Activated CD4-positive, alpha-beta T cell treated with anti-CD3 and anti-CD28 coated beads for 36 hours (primary cell): ENCODE measurements around the gene HBZ. TPM values are rescaled to one million over a fixed set of nuclear protein-coding genes. Genes with fewer than 3 reads are reported as not detected.
A peak's percentile ranks its signal among the peaks of the same experiment; 100 is the strongest.
"Not testable (repeated sequence)": the region's sequence is repeated elsewhere in the genome, so short reads cannot be mapped to it uniquely, and the experiment has no call there.

Experiments used
- ATAC-seq: fragments of 200-7000 bp; cut with Tn5 transposase; one replicate; pipeline ENCODE4 v1.10.0; 2021; ENCODE audit warnings: mild to moderate bottlenecking, moderate library complexity
- CTCF ChIA-PET: fragments of 350-600 bp; sonication (Branson Sonifier 250); formaldehyde crosslinking; loops from one replicate; lab custom pipeline; 2021; ENCODE audit warnings: antibody characterized with exemption; lab: Charles Lee
- POLR2A ChIA-PET: fragments of 350-600 bp; sonication (Branson Sonifier 250); formaldehyde crosslinking; loops from one replicate; lab custom pipeline; 2021; ENCODE audit warnings: antibody characterized with exemption, inconsistent platforms; lab: Charles Lee
- DNase-seq: peaks from one replicate; pipeline ENCODE4 v3.0.0-alpha.2; 2020
- H3K27ac Mint-ChIP-seq: one replicate; pipeline ENCODE4 v1.8.0; 2021; ENCODE audit warnings: mixed read lengths
- H3K27me3 Mint-ChIP-seq: one replicate; pipeline ENCODE4 v1.8.0; 2021; ENCODE audit warnings: mixed read lengths
- H3K36me3 Mint-ChIP-seq: one replicate; pipeline ENCODE4 v1.8.0; 2021; ENCODE audit warnings: low read depth, mixed read lengths
- H3K4me1 Mint-ChIP-seq: one replicate; pipeline ENCODE4 v1.8.0; 2021; ENCODE audit warnings: mixed read lengths
- H3K4me3 Mint-ChIP-seq: one replicate; pipeline ENCODE4 v1.8.0; 2021; ENCODE audit warnings: mild to moderate bottlenecking, moderate library complexity, mixed read lengths
- H3K9me3 Mint-ChIP-seq: one replicate; pipeline ENCODE4 v1.8.0; 2021; ENCODE audit warnings: low read depth, mixed read lengths
- intact Hi-C, 2 experiments: fragments of 100-400 bp; cut with DNase I in 1 of 2; cut with micrococcal nuclease in 1 of 2; formaldehyde crosslinking; loops; one replicate each; pipeline versions ENCODE4 v1.14.2 to v1.15.1; 2022 to 2024; cut with DNase I, micrococcal nuclease
- total RNA-seq, 2 experiments: library from RNA; stranded (reverse); gene quantifications; one replicate each; pipeline ENCODE4 v1.2.3, GENCODE V29; 2021

The HBZ gene
- total RNA-seq, 2 experiments from 2014 or later = not detected

DNA sequence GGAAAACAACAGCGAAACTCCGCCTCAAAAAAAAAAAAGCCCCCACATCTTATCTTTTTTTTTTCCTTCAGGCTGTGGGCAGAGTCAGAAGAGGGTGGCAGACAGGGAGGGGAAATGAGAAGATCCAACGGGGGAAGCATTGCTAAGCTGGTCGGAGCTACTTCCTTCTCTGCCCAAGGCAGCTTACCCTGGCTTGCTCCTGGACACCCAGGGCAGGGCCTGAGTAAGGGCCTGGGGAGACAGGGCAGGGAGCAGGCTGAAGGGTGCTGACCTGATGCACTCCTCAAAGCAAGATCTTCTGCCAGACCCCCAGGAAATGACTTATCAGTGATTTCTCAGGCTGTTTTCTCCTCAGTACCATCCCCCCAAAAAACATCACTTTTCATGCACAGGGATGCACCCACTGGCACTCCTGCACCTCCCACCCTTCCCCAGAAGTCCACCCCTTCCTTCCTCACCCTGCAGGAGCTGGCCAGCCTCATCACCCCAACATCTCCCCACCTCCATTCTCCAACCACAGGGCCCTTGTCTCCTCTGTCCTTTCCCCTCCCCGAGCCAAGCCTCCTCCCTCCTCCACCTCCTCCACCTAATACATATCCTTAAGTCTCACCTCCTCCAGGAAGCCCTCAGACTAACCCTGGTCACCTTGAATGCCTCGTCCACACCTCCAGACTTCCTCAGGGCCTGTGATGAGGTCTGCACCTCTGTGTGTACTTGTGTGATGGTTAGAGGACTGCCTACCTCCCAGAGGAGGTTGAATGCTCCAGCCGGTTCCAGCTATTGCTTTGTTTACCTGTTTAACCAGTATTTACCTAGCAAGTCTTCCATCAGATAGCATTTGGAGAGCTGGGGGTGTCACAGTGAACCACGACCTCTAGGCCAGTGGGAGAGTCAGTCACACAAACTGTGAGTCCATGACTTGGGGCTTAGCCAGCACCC lies 22.8 kb downstream of the HBZ start:
- no peak overlapping the region for H3K4me3 Mint-ChIP-seq
- H3K4me1 Mint-ChIP-seq = no peaks in the 10 kb centered on the region
- CTCF ChIA-PET = no interaction called here
- H3K36me3 Mint-ChIP-seq = no peaks in the 10 kb centered on the region
- ATAC-seq (no peak), DNase-seq (no peak)
- H3K27ac Mint-ChIP-seq = no peak overlapping the region
- H3K9me3 Mint-ChIP-seq = no peaks in the 10 kb centered on the region
- peaks cover 50% of the 10 kb centered on the region for H3K27me3 Mint-ChIP-seq
- POLR2A ChIA-PET = no interaction called here
- intact Hi-C loops = no loop called here

- DNase-seq, CTCF ChIA-PET, ATAC-seq, H3K4me1 Mint-ChIP-seq, intact Hi-C loops, H3K9me3 Mint-ChIP-seq, H3K27ac Mint-ChIP-seq, H3K4me3 Mint-ChIP-seq, POLR2A ChIA-PET, H3K36me3 Mint-ChIP-seq: not testable (repeated sequence)
- H3K27me3 Mint-ChIP-seq = peaks cover 45% of the 10 kb centered on the region
Observed at GRCh38 chr16:176006-176405, 23.6 kb downstream of the HBZ start.

DNA sequence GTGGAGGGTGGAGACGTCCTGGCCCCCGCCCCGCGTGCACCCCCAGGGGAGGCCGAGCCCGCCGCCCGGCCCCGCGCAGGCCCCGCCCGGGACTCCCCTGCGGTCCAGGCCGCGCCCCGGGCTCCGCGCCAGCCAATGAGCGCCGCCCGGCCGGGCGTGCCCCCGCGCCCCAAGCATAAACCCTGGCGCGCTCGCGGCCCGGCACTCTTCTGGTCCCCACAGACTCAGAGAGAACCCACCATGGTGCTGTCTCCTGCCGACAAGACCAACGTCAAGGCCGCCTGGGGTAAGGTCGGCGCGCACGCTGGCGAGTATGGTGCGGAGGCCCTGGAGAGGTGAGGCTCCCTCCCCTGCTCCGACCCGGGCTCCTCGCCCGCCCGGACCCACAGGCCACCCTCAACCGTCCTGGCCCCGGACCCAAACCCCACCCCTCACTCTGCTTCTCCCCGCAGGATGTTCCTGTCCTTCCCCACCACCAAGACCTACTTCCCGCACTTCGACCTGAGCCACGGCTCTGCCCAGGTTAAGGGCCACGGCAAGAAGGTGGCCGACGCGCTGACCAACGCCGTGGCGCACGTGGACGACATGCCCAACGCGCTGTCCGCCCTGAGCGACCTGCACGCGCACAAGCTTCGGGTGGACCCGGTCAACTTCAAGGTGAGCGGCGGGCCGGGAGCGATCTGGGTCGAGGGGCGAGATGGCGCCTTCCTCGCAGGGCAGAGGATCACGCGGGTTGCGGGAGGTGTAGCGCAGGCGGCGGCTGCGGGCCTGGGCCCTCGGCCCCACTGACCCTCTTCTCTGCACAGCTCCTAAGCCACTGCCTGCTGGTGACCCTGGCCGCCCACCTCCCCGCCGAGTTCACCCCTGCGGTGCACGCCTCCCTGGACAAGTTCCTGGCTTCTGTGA lies 24.3 kb downstream of the HBZ start, which contains the start of gene HBA1:
Gene HBA1 (plus strand): TSS at position 204 of the 906 bp plus-strand sequence. CDS start 37 bp downstream, at position 241.
- peaks cover 42% of the 10 kb centered on the region for H3K27me3 Mint-ChIP-seq
- POLR2A ChIA-PET, DNase-seq, H3K4me3 Mint-ChIP-seq, intact Hi-C loops, H3K4me1 Mint-ChIP-seq, H3K27ac Mint-ChIP-seq, H3K9me3 Mint-ChIP-seq, H3K36me3 Mint-ChIP-seq: not testable (repeated sequence)
- ATAC-seq = peak; percentile 37
- CTCF ChIA-PET = interaction anchor here (1.2 to 1.4 kb wide), 2 partner anchors 70 to 112 kb away, joined by 3 to 5 read pairs; no protein-coding TSS in a partner anchor

- Mint-ChIP-seq H3K27ac (no peak overlapping the region), H3K4me3 (no peak overlapping the region), H3K9me3 (no peaks in the 10 kb centered on the region), H3K27me3 (peaks cover 40% of the 10 kb centered on the region), H3K36me3 (no peaks in the 10 kb centered on the region), H3K4me1 (peaks cover 3% of the 10 kb centered on the region)
- ChIA-PET CTCF (interaction anchor here (1.2 to 1.4 kb wide), 2 partner anchors 70 to 112 kb away, joined by 3 to 5 read pairs; no protein-coding TSS in a partner anchor), POLR2A (no interaction called here)
- DNase-seq (no peak), ATAC-seq (no peak)
- intact Hi-C loops = no loop called here
Observed at GRCh38 chr16:177394-177822, 25.0 kb downstream of the HBZ start.

DNA sequence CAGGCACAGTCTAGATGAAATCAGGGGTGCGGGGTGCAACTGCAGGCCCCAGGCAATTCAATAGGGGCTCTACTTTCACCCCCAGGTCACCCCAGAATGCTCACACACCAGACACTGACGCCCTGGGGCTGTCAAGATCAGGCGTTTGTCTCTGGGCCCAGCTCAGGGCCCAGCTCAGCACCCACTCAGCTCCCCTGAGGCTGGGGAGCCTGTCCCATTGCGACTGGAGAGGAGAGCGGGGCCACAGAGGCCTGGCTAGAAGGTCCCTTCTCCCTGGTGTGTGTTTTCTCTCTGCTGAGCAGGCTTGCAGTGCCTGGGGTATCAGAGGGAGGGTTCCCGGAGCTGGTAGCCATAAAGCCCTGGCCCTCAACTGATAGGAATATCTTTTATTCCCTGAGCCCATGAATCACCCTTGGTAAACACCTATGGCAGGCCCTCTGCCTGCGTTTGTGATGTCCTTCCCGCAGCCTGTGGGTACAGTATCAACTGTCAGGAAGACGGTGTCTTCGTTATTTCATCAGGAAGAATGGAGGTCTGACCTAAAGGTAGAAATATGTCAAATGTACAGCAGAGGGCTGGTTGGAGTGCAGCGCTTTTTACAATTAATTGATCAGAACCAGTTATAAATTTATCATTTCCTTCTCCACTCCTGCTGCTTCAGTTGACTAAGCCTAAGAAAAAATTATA lies 25.7 kb downstream of the HBZ start:
- CTCF ChIA-PET = interaction anchor here (1.0 to 1.4 kb wide), 3 partner anchors 8 to 113 kb away, joined by 3 to 5 read pairs (median 4); no protein-coding TSS in a partner anchor
- DNase-seq (no peak), ATAC-seq (no peak)
- Mint-ChIP-seq H3K4me1 (peaks cover 3% of the 10 kb centered on the region), H3K27ac (no peak overlapping the region), H3K36me3 (no peaks in the 10 kb centered on the region), H3K4me3 (no peak overlapping the region), H3K27me3 (peaks cover 40% of the 10 kb centered on the region), H3K9me3 (no peaks in the 10 kb centered on the region)
- POLR2A ChIA-PET = no interaction called here
- intact Hi-C loops = no loop called here

- intact Hi-C loops = no loop called here
- Mint-ChIP-seq H3K36me3 (no peaks in the 10 kb centered on the region), H3K4me3 (no peak overlapping the region), H3K9me3 (no peaks in the 10 kb centered on the region), H3K4me1 (peaks cover 3% of the 10 kb centered on the region), H3K27ac (no peak overlapping the region), H3K27me3 (peaks cover 36% of the 10 kb centered on the region)
- no peak for ATAC-seq
- ChIA-PET CTCF (interaction anchor here (1.0 kb wide), 1 partner anchor 8 kb away, joined by 4 read pairs; no protein-coding TSS in a partner anchor), POLR2A (no interaction called here)
- DNase-seq = no peak
Observed at GRCh38 chr16:178668-179015, 26.2 kb downstream of the HBZ start.

DNA sequence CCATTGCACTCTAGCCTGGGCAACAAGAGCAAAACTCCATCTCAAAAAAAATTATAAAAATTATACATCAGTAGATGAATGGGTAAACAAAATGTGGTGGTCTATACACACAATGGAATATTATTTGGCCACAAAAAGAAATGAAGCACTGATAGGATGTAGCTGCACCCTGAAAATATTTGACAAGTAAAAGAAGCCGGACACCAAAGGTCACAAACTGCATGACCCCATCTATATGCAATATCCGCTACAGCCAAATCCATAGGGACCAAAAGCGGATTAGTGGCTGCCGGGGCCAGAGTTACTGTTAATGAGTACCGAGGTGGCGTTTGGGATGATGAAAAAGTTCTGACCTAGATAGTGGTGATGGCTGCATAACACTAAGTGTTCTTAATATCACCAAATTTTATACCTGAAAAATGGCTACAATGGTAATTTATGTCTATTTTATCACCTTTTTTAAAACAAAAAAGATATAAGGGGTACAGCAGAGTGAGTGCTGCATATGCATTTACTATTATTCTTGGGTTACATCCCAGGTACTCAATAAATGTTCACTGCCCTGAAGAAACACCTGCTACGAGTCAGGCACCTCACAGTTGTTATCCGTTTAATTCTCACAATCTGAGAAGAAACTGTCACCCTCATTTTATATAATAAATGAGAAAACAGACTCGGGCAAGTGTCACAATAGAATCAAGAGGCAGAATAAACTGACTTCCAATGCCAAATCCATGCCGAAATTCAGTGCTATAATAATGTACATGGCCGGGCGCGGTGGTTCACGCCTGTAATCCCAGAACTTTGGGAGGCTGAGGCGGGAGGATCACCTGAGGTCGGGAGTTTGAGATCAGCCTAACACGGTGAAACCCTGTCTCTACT lies 27.0 kb downstream of the HBZ start:
- POLR2A ChIA-PET = no interaction called here
- H3K4me3 Mint-ChIP-seq = peak overlapping the region; percentile 51

DNA sequence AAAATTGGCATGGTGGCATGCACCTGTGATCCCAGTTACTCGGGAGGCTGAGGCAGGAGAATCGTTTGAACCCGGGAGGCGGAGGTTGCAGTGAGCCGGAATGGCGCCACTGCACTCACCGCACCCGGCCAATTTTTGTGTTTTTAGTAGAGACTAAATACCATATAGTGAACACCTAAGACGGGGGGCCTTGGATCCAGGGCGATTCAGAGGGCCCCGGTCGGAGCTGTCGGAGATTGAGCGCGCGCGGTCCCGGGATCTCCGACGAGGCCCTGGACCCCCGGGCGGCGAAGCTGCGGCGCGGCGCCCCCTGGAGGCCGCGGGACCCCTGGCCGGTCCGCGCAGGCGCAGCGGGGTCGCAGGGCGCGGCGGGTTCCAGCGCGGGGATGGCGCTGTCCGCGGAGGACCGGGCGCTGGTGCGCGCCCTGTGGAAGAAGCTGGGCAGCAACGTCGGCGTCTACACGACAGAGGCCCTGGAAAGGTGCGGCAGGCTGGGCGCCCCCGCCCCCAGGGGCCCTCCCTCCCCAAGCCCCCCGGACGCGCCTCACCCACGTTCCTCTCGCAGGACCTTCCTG lies 27.7 kb downstream of the HBZ start, which contains the start of gene HBQ1:
Gene HBQ1 (plus strand): TSS at position 359 of the 575 bp plus-strand sequence. CDS start 28 bp downstream, at position 387.
- Mint-ChIP-seq H3K36me3 (peaks cover 2% of the 10 kb centered on the region), H3K4me3 (peak within 1 kb of the TSS; percentile 51), H3K4me1 (peaks cover 3% of the 10 kb centered on the region), H3K9me3 (no peaks in the 10 kb centered on the region), H3K27ac (no peak within 1 kb of the TSS), H3K27me3 (peaks cover 26% of the 10 kb centered on the region)
- intact Hi-C loops = no loop called here
- ChIA-PET CTCF (interaction anchor here (0.6 to 1.2 kb wide), 5 partner anchors 47 to 114 kb away, joined by 3 to 9 read pairs (median 3); no protein-coding TSS in a partner anchor), POLR2A (no interaction called here)
- DNase-seq (peak; percentile 60), ATAC-seq (peak; percentile 14)

More for the DNA sequence above, 27.0 kb downstream of the HBZ start:
- ATAC-seq (no peak), DNase-seq (no peak)
- no peak overlapping the region for H3K27ac Mint-ChIP-seq
- H3K36me3 Mint-ChIP-seq = no peaks in the 10 kb centered on the region
- peaks cover 3% of the 10 kb centered on the region for H3K4me1 Mint-ChIP-seq
- H3K9me3 Mint-ChIP-seq = no peaks in the 10 kb centered on the region
- intact Hi-C loops = no loop called here
- CTCF ChIA-PET = interaction anchor here (1.0 to 1.2 kb wide), 3 partner anchors 9 to 72 kb away, joined by 3 to 9 read pairs (median 4); no protein-coding TSS in a partner anchor
- H3K27me3 Mint-ChIP-seq = peaks cover 32% of the 10 kb centered on the region

DNA sequence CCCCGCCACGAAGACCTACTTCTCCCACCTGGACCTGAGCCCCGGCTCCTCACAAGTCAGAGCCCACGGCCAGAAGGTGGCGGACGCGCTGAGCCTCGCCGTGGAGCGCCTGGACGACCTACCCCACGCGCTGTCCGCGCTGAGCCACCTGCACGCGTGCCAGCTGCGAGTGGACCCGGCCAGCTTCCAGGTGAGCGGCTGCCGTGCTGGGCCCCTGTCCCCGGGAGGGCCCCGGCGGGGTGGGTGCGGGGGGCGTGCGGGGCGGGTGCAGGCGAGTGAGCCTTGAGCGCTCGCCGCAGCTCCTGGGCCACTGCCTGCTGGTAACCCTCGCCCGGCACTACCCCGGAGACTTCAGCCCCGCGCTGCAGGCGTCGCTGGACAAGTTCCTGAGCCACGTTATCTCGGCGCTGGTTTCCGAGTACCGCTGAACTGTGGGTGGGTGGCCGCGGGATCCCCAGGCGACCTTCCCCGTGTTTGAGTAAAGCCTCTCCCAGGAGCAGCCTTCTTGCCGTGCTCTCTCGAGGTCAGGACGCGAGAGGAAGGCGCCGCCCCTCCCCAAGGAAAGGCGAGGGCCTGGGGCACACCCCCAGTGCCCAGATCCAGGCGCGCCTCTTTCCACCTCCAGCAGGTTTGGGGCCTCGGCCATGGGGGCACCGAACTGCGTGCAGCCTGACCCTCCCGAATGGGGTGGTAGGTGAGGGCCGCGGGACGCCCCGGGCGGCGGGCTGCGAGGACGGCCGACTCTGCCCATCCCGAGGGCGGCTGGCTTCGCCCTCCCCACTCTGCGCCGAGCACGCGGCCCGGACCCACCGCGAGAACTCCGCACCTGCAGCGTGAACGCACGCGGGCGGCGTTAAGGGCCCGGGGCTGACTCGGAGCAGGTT lies 28.5 kb downstream of the HBZ start:
- ChIA-PET CTCF (interaction anchor here (0.6 to 1.6 kb wide), 11 partner anchors 11 to 243 kb away, joined by 3 to 9 read pairs (median 3); no protein-coding TSS in a partner anchor), POLR2A (no interaction called here)
- peak overlapping the region; percentile 39 for H3K4me3 Mint-ChIP-seq
- intact Hi-C loops = loop anchor here (1.0 kb wide), 5 partner anchors 43 to 128 kb away; partner anchors contain the start of genes NPRL3 (in 1 of the 2), POLR3K (in 1 of the 2) and SNRNP25 (in 1 of the 2)
- H3K4me1 Mint-ChIP-seq = peaks cover 3% of the 10 kb centered on the region
- ATAC-seq = peak; percentile 88
- DNase-seq = peak; percentile 94
- peaks cover 21% of the 10 kb centered on the region for H3K27me3 Mint-ChIP-seq
- peaks cover 4% of the 10 kb centered on the region for H3K36me3 Mint-ChIP-seq
- no peaks in the 10 kb centered on the region for H3K9me3 Mint-ChIP-seq
- no peak overlapping the region for H3K27ac Mint-ChIP-seq
